ENCODE data around the gene ETV6. TPM values are rescaled to one million over a fixed set of nuclear protein-coding genes. Genes with fewer than 3 reads are reported as not detected.
"Not testable (repeated sequence)": the region's sequence is repeated elsewhere in the genome, so short reads cannot be mapped to it uniquely, and the experiment has no call there.

The ETV6 gene
- total RNA-seq, 4 donors from 2014 or later: 17.7 to 27.1 (median 25.0) TPM

GRCh38 chr12:11615481-11615880, 34.0 kb upstream of the ETV6 start:
- no peak for DNase-seq (ENCODE audit: low spot score in 2 of 2)
- no peak for TF ChIP-seq CTCF (IDR thresholded peaks at IDR 0.05)
- intact Hi-C loops (cut with DNase I; ENCODE audit: low total_unique reads): no loop called here
- 94 to 100% methylated on average over 1 of the region's 1 CpG for WGBS, 2 donors
- no peak overlapping the region for H3K4me3 ChIP-seq (ENCODE audit: low read depth, poor library complexity, severe bottlenecking)

GRCh38 chr12:11618046-11618445, 31.4 kb upstream of the ETV6 start:
- intact Hi-C loops (cut with DNase I; ENCODE audit: low total_unique reads): no loop called here
- TF ChIP-seq POLR2A (IDR thresholded peaks at IDR 0.05) (no peak), CTCF (IDR thresholded peaks at IDR 0.05) (no peak)
- DNase-seq (ENCODE audit: low spot score in 2 of 2): no peak
- H3K4me3 ChIP-seq (ENCODE audit: low read depth, poor library complexity, severe bottlenecking): no peak overlapping the region

- 76% methylated on average over 5 of the region's 5 CpGs for WGBS, 2 donors
- DNase-seq (ENCODE audit: low spot score in 2 of 2): no peak
- TF ChIP-seq POLR2A (IDR thresholded peaks at IDR 0.05): no peak
- H3K4me3 ChIP-seq (ENCODE audit: low read depth, poor library complexity, severe bottlenecking): no peak overlapping the region
- intact Hi-C loops (cut with DNase I; ENCODE audit: low total_unique reads): no loop called here
These were observed 27.6 kb upstream of the ETV6 start for GRCh38 chr12:11621797-11622423.

GRCh38 chr12:11622876-11623281, 26.6 kb upstream of the ETV6 start:
- no peak for DNase-seq (ENCODE audit: low spot score in 2 of 2)
- intact Hi-C loops (cut with DNase I; ENCODE audit: low total_unique reads): no loop called here
- H3K4me3 ChIP-seq (ENCODE audit: low read depth, poor library complexity, severe bottlenecking): no peak overlapping the region
- TF ChIP-seq POLR2A (IDR thresholded peaks at IDR 0.05) (no peak), CTCF (IDR thresholded peaks at IDR 0.05) (no peak)
- WGBS, 2 donors: 42 to 55% methylated on average over 5 of the region's 5 CpGs

GRCh38 chr12:11623382-11623781, 26.1 kb upstream of the ETV6 start:
- WGBS, 2 donors: 49 to 53% methylated on average over 4 of the region's 4 CpGs
- no peak overlapping the region for H3K4me3 ChIP-seq (ENCODE audit: low read depth, poor library complexity, severe bottlenecking)
- DNase-seq (ENCODE audit: low spot score in 2 of 2): no peak
- TF ChIP-seq POLR2A (IDR thresholded peaks at IDR 0.05) (no peak), CTCF (IDR thresholded peaks at IDR 0.05) (no peak)
- intact Hi-C loops (cut with DNase I; ENCODE audit: low total_unique reads): no loop called here

GRCh38 chr12:11624116-11624515, 25.4 kb upstream of the ETV6 start:
- DNase-seq (ENCODE audit: low spot score in 2 of 2): no peak
- intact Hi-C loops (cut with DNase I; ENCODE audit: low total_unique reads): no loop called here
- 82 to 89% methylated on average over 1 of the region's 1 CpG for WGBS, 2 donors

GRCh38 chr12:11627709-11628108, 21.8 kb upstream of the ETV6 start:
- H3K4me3 ChIP-seq (ENCODE audit: low read depth, poor library complexity, severe bottlenecking); DNase-seq (ENCODE audit: low spot score in 2 of 2); intact Hi-C loops (cut with DNase I; ENCODE audit: low total_unique reads): not testable (repeated sequence)
- 74 to 84% methylated on average over 6 of the region's 6 CpGs for WGBS, 2 donors

More at GRCh38 chr12:11624116-11624515, 25.4 kb upstream of the ETV6 start:
- TF ChIP-seq CTCF (IDR thresholded peaks at IDR 0.05) (no peak), POLR2A (IDR thresholded peaks at IDR 0.05) (no peak)
- H3K4me3 ChIP-seq (ENCODE audit: low read depth, poor library complexity, severe bottlenecking): no peak overlapping the region

Measured in lower leg skin (tissue), 4 donors.